ENCODE data around the gene PUSL1. TPM values are rescaled to one million over a fixed set of nuclear protein-coding genes. Genes with fewer than 3 reads are reported as not detected.

PUSL1 gene
- polyA plus RNA-seq, 2 of the 4 experiments (the other 2 are of a cell fraction) = 7.4 to 14.6 TPM

DNA sequence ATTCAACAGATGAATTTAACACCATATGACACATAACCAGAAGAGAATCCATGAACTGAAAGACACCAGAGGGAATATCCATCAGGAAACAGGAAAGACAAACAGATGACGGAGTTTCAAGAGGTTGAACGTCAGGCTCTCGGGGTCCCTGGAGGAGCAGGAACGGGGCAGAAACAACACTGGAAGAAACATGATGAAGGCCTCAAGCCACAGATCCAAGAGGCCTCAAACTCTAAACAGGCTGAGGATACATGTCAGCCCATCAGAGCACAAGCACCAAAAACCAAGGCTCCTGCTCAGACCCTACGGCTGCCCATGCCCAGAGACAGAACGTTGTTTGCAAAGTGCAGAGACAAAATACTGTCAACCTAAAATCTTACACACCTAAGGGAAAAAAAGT lies 9.0 kb downstream of the PUSL1 start:
- 91% methylated on average over 6 of the region's 6 CpGs for WGBS (ENCODE audit: missing lambda C conversion rate)
- no peak for DNase-seq (ENCODE audit: low read depth in 1 of 2, low spot score in 1 of 2)
- H3K9me3 ChIP-seq = no peaks in the 10 kb centered on the region
- FAIRE-seq = no peak
- TF ChIP-seq SREBF2 (IDR thresholded peaks at IDR 0.05) (no peak), CBX8 (IDR thresholded peaks at IDR 0.05) (no peak), HDAC2 (IDR thresholded peaks at IDR 0.05) (no peak), CEBPB (IDR thresholded peaks at IDR 0.05) (no peak), MAZ (IDR thresholded peaks at IDR 0.05; ENCODE audit: borderline replicate concordance, low read depth, low read length) (no peak), FOXS1 (CRISPR knock-in tag; IDR thresholded peaks at IDR 0.05) (no peak), NPAS2 (CRISPR knock-in tag; IDR thresholded peaks at IDR 0.05; ENCODE audit: borderline replicate concordance) (no peak), RCOR1 (IDR thresholded peaks at IDR 0.05; ENCODE audit: low read depth, low read length) (no peak), KDM5A (IDR thresholded peaks at IDR 0.05) (no peak), MYC (IDR thresholded peaks at IDR 0.05; ENCODE audit: borderline replicate concordance, low read length) (no peak), GATA3 (IDR thresholded peaks at IDR 0.05; ENCODE audit: borderline replicate concordance) (no peak), ZSCAN20 (CRISPR knock-in tag; IDR thresholded peaks at IDR 0.05) (no peak), CHD2 (IDR thresholded peaks at IDR 0.05; ENCODE audit: low read length, partially characterized antibody) (no peak), HEYL (CRISPR knock-in tag; IDR thresholded peaks at IDR 0.05) (no peak), RAD21 (conservative IDR thresholded peaks at IDR 0.05 in 1 of 2, IDR thresholded peaks at IDR 0.05 in 1 of 2) (no peak), ESRRA (IDR thresholded peaks at IDR 0.05; ENCODE audit: borderline replicate concordance, low read length) (no peak), PHF8 (IDR thresholded peaks at IDR 0.05; ENCODE audit: borderline replicate concordance, low read depth) (no peak)
- TF ChIP-seq, protein P1, sequence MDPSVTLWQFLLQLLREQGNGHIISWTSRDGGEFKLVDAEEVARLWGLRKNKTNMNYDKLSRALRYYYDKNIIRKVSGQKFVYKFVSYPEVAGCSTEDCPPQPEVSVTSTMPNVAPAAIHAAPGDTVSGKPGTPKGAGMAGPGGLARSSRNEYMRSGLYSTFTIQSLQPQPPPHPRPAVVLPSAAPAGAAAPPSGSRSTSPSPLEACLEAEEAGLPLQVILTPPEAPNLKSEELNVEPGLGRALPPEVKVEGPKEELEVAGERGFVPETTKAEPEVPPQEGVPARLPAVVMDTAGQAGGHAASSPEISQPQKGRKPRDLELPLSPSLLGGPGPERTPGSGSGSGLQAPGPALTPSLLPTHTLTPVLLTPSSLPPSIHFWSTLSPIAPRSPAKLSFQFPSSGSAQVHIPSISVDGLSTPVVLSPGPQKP (IDR thresholded peaks at IDR 0.05; ENCODE audit: low read depth, low read length) = no peak
- TF ChIP-seq, protein P2, sequence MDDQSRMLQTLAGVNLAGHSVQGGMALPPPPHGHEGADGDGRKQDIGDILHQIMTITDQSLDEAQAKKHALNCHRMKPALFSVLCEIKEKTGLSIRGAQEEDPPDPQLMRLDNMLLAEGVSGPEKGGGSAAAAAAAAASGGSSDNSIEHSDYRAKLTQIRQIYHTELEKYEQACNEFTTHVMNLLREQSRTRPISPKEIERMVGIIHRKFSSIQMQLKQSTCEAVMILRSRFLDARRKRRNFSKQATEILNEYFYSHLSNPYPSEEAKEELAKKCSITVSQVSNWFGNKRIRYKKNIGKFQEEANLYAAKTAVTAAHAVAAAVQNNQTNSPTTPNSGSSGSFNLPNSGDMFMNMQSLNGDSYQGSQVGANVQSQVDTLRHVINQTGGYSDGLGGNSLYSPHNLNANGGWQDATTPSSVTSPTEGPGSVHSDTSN (IDR thresholded peaks at IDR 0.05) = no peak
- ATAC-seq = no peak
- H3K4me1 ChIP-seq = peaks cover 21% of the 10 kb centered on the region
- POLR2A ChIA-PET = no interaction called here
- CTCF ChIA-PET = no interaction called here
- peak overlapping the region in 1 of 2 experiments; percentile 57; a peak in 1 of 6 replicates for H3K27ac ChIP-seq
- no peak overlapping the region for H3K4me3 ChIP-seq
- peak overlapping the region; percentile 37; the same call in 2 of the 3 replicates for H3K4me2 ChIP-seq

DNA sequence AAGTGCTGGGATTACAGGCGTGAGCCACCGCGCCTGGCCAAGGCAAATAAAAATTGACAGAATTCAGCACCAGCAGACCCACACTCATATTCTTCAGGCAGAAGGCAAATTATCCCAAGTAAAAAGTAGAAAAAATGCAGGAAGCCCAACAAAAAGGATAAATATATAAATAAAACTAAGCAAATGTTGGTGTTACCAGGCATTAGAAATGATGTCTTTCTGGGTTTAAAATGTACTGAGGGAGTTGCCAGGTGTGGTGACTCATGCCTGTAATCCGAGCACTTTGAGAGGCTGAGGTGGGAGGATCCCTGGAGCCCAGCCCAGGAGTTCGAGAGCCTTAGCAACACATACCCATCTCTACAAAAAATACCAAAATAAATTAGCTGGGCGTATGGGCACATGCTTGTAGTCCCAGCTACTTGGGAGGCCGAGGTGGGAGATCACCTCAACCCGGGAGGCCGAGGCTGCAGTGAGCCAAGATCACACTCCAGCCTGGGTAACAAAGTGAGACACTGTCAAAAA lies 9.8 kb downstream of the PUSL1 start:
- no peak for FAIRE-seq
- H3K4me3 ChIP-seq = no peak overlapping the region
- H3K4me1 ChIP-seq = peaks cover 21% of the 10 kb centered on the region
- CTCF ChIA-PET = no interaction called here
- peak overlapping the region; percentile 37 for H3K4me2 ChIP-seq
- no peaks in the 10 kb centered on the region for H3K9me3 ChIP-seq
- peak in 1 of 2 experiments; percentile 77 for DNase-seq (ENCODE audit: low read depth in 1 of 2, low spot score in 1 of 2)
- WGBS (ENCODE audit: missing lambda C conversion rate) = 30% methylated on average over 9 of the region's 9 CpGs
- peak overlapping the region in 1 of 2 experiments; percentile 57; a peak in 1 of 6 replicates for H3K27ac ChIP-seq
- POLR2A ChIA-PET = interaction anchor here (1.1 kb wide), 1 partner anchor 81 kb away, joined by 4 read pairs; the partner anchor contains the start of gene CCNL2
- TF ChIP-seq RNF2 (IDR thresholded peaks at IDR 0.05; ENCODE audit: borderline replicate concordance, low read depth) = no peak
- TF ChIP-seq PHF8 (IDR thresholded peaks at IDR 0.05; ENCODE audit: borderline replicate concordance, low read depth) = no peak
- no peak for TF ChIP-seq CEBPB (IDR thresholded peaks at IDR 0.05)
- TF ChIP-seq JUNB (IDR thresholded peaks at IDR 0.05) = 0 out of 2 replicates have a peak, but pooled peaks have one; percentile 11
- TF ChIP-seq EP300 (IDR thresholded peaks at IDR 0.05) = no peak
- TF ChIP-seq, protein P3, sequence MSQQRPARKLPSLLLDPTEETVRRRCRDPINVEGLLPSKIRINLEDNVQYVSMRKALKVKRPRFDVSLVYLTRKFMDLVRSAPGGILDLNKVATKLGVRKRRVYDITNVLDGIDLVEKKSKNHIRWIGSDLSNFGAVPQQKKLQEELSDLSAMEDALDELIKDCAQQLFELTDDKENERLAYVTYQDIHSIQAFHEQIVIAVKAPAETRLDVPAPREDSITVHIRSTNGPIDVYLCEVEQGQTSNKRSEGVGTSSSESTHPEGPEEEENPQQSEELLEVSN (IDR thresholded peaks at IDR 0.05; ENCODE audit: borderline replicate concordance, low read depth) = no peak
- TF ChIP-seq ZSCAN20 (CRISPR knock-in tag; IDR thresholded peaks at IDR 0.05) = no peak
- TF ChIP-seq MAFK (IDR thresholded peaks at IDR 0.05; ENCODE audit: partially characterized antibody) = no peak
- TF ChIP-seq MYC (IDR thresholded peaks at IDR 0.05; ENCODE audit: borderline replicate concordance, low read length) = no peak
- peak; percentile 51; the same call in 1 of the 2 replicates for TF ChIP-seq FOSL2 (IDR thresholded peaks at IDR 0.05)
- TF ChIP-seq FOSL2 (CRISPR knock-in tag; IDR thresholded peaks at IDR 0.05) = peak; percentile 84
- ATAC-seq = peak; percentile 72 to 86
